GM12878 (cell line): ENCODE measurements around the gene PCK2. TPM values are rescaled to one million over a fixed set of nuclear protein-coding genes. Genes with fewer than 3 reads are reported as not detected.

Experiments used
- CHD1 ChIP-seq: IDR thresholded peaks from 2 replicates; pipeline ENCODE4 v1.6.1; 2012; ENCODE audit warnings: low read depth, low read length, improper control_type of control experiment
- CHD2 ChIP-seq: IDR thresholded peaks from 2 replicates; pipeline ENCODE4 v1.6.1; 2011; ENCODE audit warnings: low read depth, low read length, improper control_type of control experiment, borderline replicate concordance
- ELK1 ChIP-seq: IDR thresholded peaks from 2 replicates; pipeline ENCODE4 v1.6.1; 2012; ENCODE audit warnings: low read depth, low read length, improper control_type of control experiment
- GABPA ChIP-seq: IDR thresholded peaks from 2 replicates; pipeline ENCODE4 v1.6.1; 2014; ENCODE audit warnings: antibody characterized with exemption, low read depth, mild to moderate bottlenecking, inconsistent platforms
- JUNB ChIP-seq: IDR thresholded peaks from 2 replicates; pipeline ENCODE4 v1.6.1; 2016; ENCODE audit warnings: antibody characterized with exemption, mild to moderate bottlenecking
- NR2F1 ChIP-seq: fragments of 450-650 bp; conservative IDR thresholded peaks from 2 replicates; pipeline ENCODE4 v1.6.1; 2017; ENCODE audit warnings: mild to moderate bottlenecking
- NRF1 ChIP-seq: conservative IDR thresholded peaks from 2 replicates; pipeline ENCODE4 v1.6.1; 2011; ENCODE audit warnings: mild to moderate bottlenecking, low read depth, low read length, improper control_type of control experiment
- PAX8 ChIP-seq: fragments of 450-650 bp; IDR thresholded peaks from 2 replicates; pipeline ENCODE4 v1.6.1; 2017; ENCODE audit warnings: mild to moderate bottlenecking, moderate library complexity
- POLR2AphosphoS2 ChIP-seq: IDR thresholded peaks from 2 replicates; pipeline ENCODE4 v1.6.1; 2011; ENCODE audit warnings: low read depth, mild to moderate bottlenecking, low read length, improper control_type of control experiment, moderate library complexity
- POU2F2 ChIP-seq: IDR thresholded peaks from 3 replicates; pipeline ENCODE4 v1.6.1; 2011; ENCODE audit warnings: low read depth, mild to moderate bottlenecking, low read length, borderline replicate concordance
- RB1 ChIP-seq: fragments of 450-650 bp; formaldehyde crosslinking; IDR thresholded peaks from 2 replicates; pipeline ENCODE4 v1.6.1; 2017; ENCODE audit warnings: mild to moderate bottlenecking, borderline replicate concordance
- RBBP5 ChIP-seq: fragments of 200-600 bp; sonication (generic); conservative IDR thresholded peaks from 2 replicates; pipeline ENCODE4 v1.6.1; 2016
- SKIL ChIP-seq: fragments of 450-650 bp; IDR thresholded peaks from 2 replicates; pipeline ENCODE4 v1.6.1; 2017; ENCODE audit warnings: mild to moderate bottlenecking, low read depth, inconsistent platforms; ENCODE audit not compliant: poor library complexity, severe bottlenecking
- SMARCA5 ChIP-seq: fragments of 450-650 bp; IDR thresholded peaks from 2 replicates; pipeline ENCODE4 v1.6.1; 2017; ENCODE audit warnings: mild to moderate bottlenecking
- SRF ChIP-seq, 2 experiments: IDR thresholded peaks; 2 replicates each; pipeline ENCODE4 v1.6.1; 2011; ENCODE audit warnings: low read depth in 2 of 2, low read length in 2 of 2, mild to moderate bottlenecking in 1 of 2, moderate library complexity in 1 of 2
- STAT3 ChIP-seq: IDR thresholded peaks from 2 replicates; pipeline ENCODE4 v1.6.1; 2011; ENCODE audit warnings: low read depth, low read length, improper control_type of control experiment
- TAF1 ChIP-seq: IDR thresholded peaks from 2 replicates; pipeline ENCODE4 v1.6.1; 2011; ENCODE audit warnings: mild to moderate bottlenecking, low read depth, low read length, borderline replicate concordance
- TBL1XR1 ChIP-seq: IDR thresholded peaks from 2 replicates; pipeline ENCODE4 v1.6.1; 2012; ENCODE audit warnings: low read depth, low read length, improper control_type of control experiment
- ZBTB40 ChIP-seq: fragments of 450-650 bp; IDR thresholded peaks from 2 replicates; pipeline ENCODE4 v1.6.1; 2016; ENCODE audit warnings: mild to moderate bottlenecking, moderate library complexity, borderline replicate concordance
- ZNF207 ChIP-seq: fragments of 450-650 bp; IDR thresholded peaks from 2 replicates; pipeline ENCODE4 v1.6.1; 2014; ENCODE audit warnings: antibody characterized with exemption, mild to moderate bottlenecking, borderline replicate concordance
- polyA plus RNA-seq, 11 experiments: library from polyadenylated mRNA; depleted of rRNA in 4 of 11; unstranded in 6 of 11; stranded (reverse) in 5 of 11; fragments of >200 nt; fragmentation: Nextera tagmentation in 4 of 11; fragmentation: Illumina TruSeq in 1 of 11; extraction: Ambion mirVana in 4 of 11; extraction: Trizol in 1 of 11; gene quantifications; 1 replicate in 1 of 11; 2 replicates in 10 of 11; pipeline versions ENCODE4 v1.2.1 to v1.2.3, GENCODE V29; 2011 to 2016; ENCODE audit warnings: inconsistent platforms in 2 of 11, missing spikeins in 2 of 11, low read depth in 1 of 11
- total RNA-seq, 4 experiments: library from RNA; depleted of rRNA in 3 of 4; stranded (reverse); fragments of >200 nt in 3 of 4; fragmentation: Illumina TruSeq in 1 of 4; extraction: Trizol in 1 of 4; gene quantifications; 2 replicates each; pipeline versions ENCODE4 v1.2.1 to v1.2.3, GENCODE V29; 2013 to 2021
- TF ChIP-seq, protein P1 (sequence below): IDR thresholded peaks from 2 replicates; pipeline ENCODE4 v1.6.1; 2011; ENCODE audit warnings: borderline replicate concordance, low read depth, mild to moderate bottlenecking, moderate library complexity, low read length; ENCODE audit not compliant: insufficient read depth, poor library complexity, severe bottlenecking

The PCK2 gene
- total and polyA plus RNA-seq, 10 of the 15 experiments (the other 5 are each of a cell fraction or from before 2014, with no cell fraction given) = 6.6 to 110 (median 44.6) TPM

DNA sequence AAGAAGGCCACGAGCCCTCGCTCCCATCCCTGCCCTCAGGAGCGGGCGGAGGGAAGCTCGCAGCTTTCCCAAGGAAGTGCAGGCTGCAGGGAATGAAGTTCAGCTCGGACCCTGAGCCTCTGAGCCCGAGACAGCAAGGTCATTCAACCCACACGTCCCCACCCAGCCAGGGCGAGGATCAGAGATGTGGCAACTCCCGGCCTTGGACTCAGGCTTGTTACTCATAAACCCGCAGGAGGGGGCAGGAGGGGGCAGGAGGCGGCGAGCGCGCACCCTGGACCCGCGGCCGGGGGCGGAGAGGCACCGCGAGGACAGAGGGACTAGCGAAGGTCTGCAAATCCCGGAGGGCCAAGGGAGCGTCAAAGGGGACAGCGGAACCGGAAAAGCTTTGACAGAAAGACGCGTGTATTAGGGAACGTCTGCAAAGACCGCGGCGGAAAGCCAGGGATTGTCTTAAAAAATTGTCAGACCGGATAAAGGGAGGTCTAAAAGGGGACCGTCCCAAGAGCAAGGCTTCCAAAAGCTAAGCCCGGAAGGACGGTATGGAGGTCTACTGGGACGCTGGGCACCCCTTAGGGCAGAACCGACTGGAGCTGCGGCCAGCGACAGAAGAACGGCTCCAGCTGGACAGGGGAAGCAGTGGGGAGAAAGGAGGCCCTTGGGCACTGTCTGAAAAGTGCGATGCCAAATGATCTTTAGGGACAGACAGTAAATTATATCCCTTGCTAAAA lies 19.9 kb downstream of the PCK2 start (continued):
- peak; percentile 76 for TF ChIP-seq SKIL
- no peak for TF ChIP-seq RBBP5
- TF ChIP-seq CHD1 = 0 out of 2 replicates have a peak, but pooled peaks have one; percentile 21
- peak; percentile 38; the same call in 1 of the 2 replicates for TF ChIP-seq NR2F1
- TF ChIP-seq CHD2 = peak; percentile 77; the same call in 1 of the 2 replicates
- peak; percentile 85 for TF ChIP-seq GABPA
- peak; percentile 19; the same call in 1 of the 2 replicates for TF ChIP-seq ELK1
- peak; percentile 39; the same call in 1 of the 2 replicates for TF ChIP-seq ZNF207
- TF ChIP-seq, protein P1, sequence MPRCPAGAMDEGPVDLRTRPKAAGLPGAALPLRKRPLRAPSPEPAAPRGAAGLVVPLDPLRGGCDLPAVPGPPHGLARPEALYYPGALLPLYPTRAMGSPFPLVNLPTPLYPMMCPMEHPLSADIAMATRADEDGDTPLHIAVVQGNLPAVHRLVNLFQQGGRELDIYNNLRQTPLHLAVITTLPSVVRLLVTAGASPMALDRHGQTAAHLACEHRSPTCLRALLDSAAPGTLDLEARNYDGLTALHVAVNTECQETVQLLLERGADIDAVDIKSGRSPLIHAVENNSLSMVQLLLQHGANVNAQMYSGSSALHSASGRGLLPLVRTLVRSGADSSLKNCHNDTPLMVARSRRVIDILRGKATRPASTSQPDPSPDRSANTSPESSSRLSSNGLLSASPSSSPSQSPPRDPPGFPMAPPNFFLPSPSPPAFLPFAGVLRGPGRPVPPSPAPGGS = peak; percentile 27
- peak; percentile 59; the same call in 1 of the 2 replicates for TF ChIP-seq SMARCA5
- 0 out of 2 replicates have a peak, but pooled peaks have one; percentile 55 for TF ChIP-seq TBL1XR1
- TF ChIP-seq POLR2AphosphoS2 = peak; percentile 79
- peak; percentile 70; the same call in 1 of the 2 replicates for TF ChIP-seq PAX8
- no peak for TF ChIP-seq NRF1
- TF ChIP-seq RB1 = 0 out of 2 replicates have a peak, but pooled peaks have one; percentile 22
- peak; percentile 84; the same call in 1 of the 2 replicates for TF ChIP-seq ZBTB40
- TF ChIP-seq JUNB = peak; percentile 100
- TF ChIP-seq SRF (IDR thresholded peaks at IDR 0.05; ENCODE audit: low read depth in 2 of 2, low read length in 2 of 2) = 0 out of 4 replicates have a peak, but pooled peaks of 1 of the 2 experiments have one; percentile 12
- TF ChIP-seq STAT3 = no peak
- TF ChIP-seq TAF1 = peak; percentile 59; the same call in 1 of the 2 replicates
- peak; percentile 8; the same call in 2 of the 3 replicates for TF ChIP-seq POU2F2
